OCI-LY3 (cell line): ENCODE measurements around the gene ARHGAP22.

Experiments
- H2AFZ ChIP-seq: fragments of 200-600, 300-600 bp; shearing (Covaris generic); 2 replicates; pipeline ENCODE4 v1.6.0; 2014; ENCODE audit warnings: antibody characterized with exemption, low read depth, low read length
- H3K27ac ChIP-seq: fragments of 200-600, 300-600 bp; sonication (generic); 2 replicates; pipeline ENCODE4 v1.5.1; 2014; ENCODE audit warnings: mild to moderate bottlenecking, low read length, moderate library complexity, mixed read lengths
- H3K27me3 ChIP-seq: fragments of 200-600, 300-600 bp; sonication (generic); 2 replicates; pipeline ENCODE4 v1.6.1; 2014; ENCODE audit warnings: low read depth, low read length, mixed read lengths
- H3K36me3 ChIP-seq: fragments of 200-600, 300-600 bp; sonication (generic); replicated peaks from 2 replicates; pipeline ENCODE3; 2014; ENCODE audit warnings: low read depth, low read length, mixed read lengths
- H3K4me1 ChIP-seq: fragments of 300-600, 200-600 bp; sonication (generic); 2 replicates; pipeline ENCODE4 v1.6.1; 2014; ENCODE audit warnings: low read length, mixed read lengths
- H3K4me2 ChIP-seq: fragments of 200-600, 300-600 bp; sonication (generic); 2 replicates; pipeline ENCODE4 v1.6.1; 2014; ENCODE audit warnings: low read length, mixed read lengths
- H3K4me3 ChIP-seq: fragments of 300-600, 200-600 bp; sonication (generic); 2 replicates; pipeline ENCODE4 v1.5.1; 2014; ENCODE audit warnings: antibody characterized with exemption, mild to moderate bottlenecking, low read length, moderate library complexity
- H3K79me2 ChIP-seq: fragments of 300-600, 200-600 bp; shearing (Covaris generic); 2 replicates; pipeline ENCODE4 v1.6.1; 2014; ENCODE audit warnings: mild to moderate bottlenecking, low read length, mixed read lengths
- H3K9ac ChIP-seq: fragments of 300-600, 200-600 bp; shearing (Covaris generic); 2 replicates; pipeline ENCODE4 v1.6.0; 2014; ENCODE audit warnings: mild to moderate bottlenecking, low read length, moderate library complexity
- H3K9me3 ChIP-seq: fragments of 200-600, 300-600 bp; shearing (Covaris generic); 2 replicates; pipeline ENCODE4 v1.6.1; 2014; ENCODE audit warnings: low read length, mixed read lengths; ENCODE audit not compliant: insufficient read depth
- H4K20me1 ChIP-seq: fragments of 200-600, 300-600 bp; sonication (generic); 2 replicates; pipeline ENCODE4 v1.6.1; 2016; ENCODE audit warnings: low read length, mixed read lengths; ENCODE audit not compliant: insufficient read depth
- EZH2phosphoT487 ChIP-seq: fragments of 200-600 bp; shearing (Covaris generic); IDR thresholded peaks from 2 replicates; pipeline ENCODE4 v1.6.1; 2018; ENCODE audit warnings: antibody characterized with exemption, mixed run types, low read depth
- TF ChIP-seq, protein P1 (sequence below): fragments of 200-600, 300-600 bp; sonication (generic); IDR thresholded peaks from 2 replicates; pipeline ENCODE4 v1.5.1; 2014; ENCODE audit warnings: antibody characterized with exemption, low read length, low read depth

The ARHGAP22 gene

DNA sequence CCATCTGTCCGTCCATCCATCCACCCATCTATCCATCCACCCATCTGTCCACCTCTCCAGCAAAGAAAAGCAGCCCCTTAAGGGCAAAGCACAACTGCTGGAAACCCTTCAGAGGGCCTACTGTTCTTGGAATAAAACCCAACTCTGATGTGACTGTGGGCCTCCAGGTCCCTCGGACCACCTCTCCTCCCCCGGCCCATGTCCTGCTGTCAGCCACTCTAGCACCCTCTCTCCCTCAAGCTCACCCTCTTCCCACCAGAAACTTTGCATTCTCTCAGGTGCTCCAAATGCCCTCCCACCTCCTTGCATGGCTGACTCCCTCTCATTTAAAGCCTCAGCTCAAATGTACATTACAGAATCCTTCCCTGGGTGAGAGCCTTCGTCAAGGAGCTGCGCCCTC is 110.3 kb downstream of the ARHGAP22 start:
- Histone ChIP-seq H4K20me1 (no peaks in the 10 kb centered on the region), H3K79me2 (no peaks in the 10 kb centered on the region), H3K27ac (no peak overlapping the region), H3K4me3 (no peak overlapping the region), H3K9me3 (no peaks in the 10 kb centered on the region), H3K4me2 (no peak overlapping the region), H3K9ac (no peak overlapping the region), H3K36me3 (no peaks in the 10 kb centered on the region), H2AFZ (no peak overlapping the region), H3K4me1 (peaks cover 9% of the 10 kb centered on the region), H3K27me3 (no peaks in the 10 kb centered on the region)
- TF ChIP-seq, protein P1, sequence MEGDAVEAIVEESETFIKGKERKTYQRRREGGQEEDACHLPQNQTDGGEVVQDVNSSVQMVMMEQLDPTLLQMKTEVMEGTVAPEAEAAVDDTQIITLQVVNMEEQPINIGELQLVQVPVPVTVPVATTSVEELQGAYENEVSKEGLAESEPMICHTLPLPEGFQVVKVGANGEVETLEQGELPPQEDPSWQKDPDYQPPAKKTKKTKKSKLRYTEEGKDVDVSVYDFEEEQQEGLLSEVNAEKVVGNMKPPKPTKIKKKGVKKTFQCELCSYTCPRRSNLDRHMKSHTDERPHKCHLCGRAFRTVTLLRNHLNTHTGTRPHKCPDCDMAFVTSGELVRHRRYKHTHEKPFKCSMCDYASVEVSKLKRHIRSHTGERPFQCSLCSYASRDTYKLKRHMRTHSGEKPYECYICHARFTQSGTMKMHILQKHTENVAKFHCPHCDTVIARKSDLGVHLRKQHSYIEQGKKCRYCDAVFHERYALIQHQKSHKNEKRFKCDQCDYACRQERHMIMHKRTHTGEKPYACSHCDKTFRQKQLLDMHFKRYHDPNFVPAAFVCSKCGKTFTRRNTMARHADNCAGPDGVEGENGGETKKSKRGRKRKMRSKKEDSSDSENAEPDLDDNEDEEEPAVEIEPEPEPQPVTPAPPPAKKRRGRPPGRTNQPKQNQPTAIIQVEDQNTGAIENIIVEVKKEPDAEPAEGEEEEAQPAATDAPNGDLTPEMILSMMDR, result no peak
- TF ChIP-seq EZH2phosphoT487, result no peak

DNA sequence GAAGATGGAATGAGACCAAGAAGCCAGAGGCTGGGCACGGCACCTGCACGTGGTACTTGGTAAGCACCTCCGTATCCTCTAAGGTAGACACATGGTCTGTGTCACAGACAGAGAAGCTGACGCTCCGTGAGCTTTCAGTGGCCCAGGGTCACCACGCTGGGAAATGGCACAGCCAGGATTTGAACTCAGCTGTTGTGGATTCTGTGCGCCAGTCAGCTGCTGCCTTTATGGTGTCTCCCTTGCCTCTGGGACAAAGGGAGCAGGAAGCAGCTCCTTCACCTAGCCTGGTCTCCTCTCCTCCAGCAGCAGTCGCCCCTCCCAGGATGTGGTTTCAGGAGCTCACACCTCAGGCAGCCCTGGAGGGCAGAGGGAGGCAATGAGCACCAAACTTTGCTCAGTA is 110.8 kb downstream of the ARHGAP22 start:
- H2AFZ ChIP-seq, result no peak overlapping the region
- H3K79me2 ChIP-seq, result no peaks in the 10 kb centered on the region
- no peak overlapping the region for H3K4me3 ChIP-seq
- no peaks in the 10 kb centered on the region for H3K9me3 ChIP-seq
- no peaks in the 10 kb centered on the region for H3K27me3 ChIP-seq
- H3K4me2 ChIP-seq, result no peak overlapping the region
- no peaks in the 10 kb centered on the region for H3K36me3 ChIP-seq
- H3K4me1 ChIP-seq, result peaks cover 9% of the 10 kb centered on the region
- no peak overlapping the region for H3K9ac ChIP-seq
- H3K27ac ChIP-seq, result no peak overlapping the region
- TF ChIP-seq, protein P1, result no peak
- no peak for TF ChIP-seq EZH2phosphoT487
- no peaks in the 10 kb centered on the region for H4K20me1 ChIP-seq

DNA sequence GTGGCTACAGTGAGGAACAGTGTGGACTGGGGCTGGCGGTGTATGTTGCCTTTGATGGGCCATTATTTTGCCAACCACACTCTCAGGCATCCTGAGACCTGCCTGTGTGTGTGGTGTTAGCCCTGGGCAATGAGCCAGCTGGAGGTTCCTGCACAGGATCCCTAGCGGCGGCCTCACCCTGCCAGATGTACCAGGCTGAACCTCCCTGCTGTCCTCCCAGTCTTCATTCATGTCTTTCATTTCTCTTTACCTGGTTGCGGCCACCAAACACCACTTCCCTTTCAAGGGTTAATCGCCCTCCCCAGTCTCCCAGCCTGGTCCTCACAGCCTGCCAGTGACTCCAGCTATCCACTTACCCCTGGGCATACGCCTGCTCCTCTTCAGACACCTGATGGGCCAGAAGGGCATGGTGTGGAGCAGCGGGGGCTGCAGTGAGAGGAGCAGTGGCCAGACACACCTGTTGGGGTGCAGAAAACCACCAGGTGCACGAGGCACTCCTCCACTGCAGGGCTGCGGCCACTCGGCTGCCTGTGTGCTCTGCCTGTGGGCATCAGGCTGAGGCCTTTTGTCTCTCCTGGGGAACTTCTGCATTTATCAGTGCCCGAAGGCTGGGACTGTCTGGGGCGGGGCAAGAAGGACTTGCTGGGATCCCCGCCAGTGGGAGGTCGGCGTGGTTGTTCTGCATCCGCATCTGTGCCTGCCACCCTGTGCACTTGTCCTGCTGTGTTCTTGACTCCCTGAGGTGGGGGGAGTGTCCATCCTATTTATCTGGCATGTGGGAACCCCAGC is 111.6 kb downstream of the ARHGAP22 start:
- Histone ChIP-seq H3K9me3 (no peaks in the 10 kb centered on the region), H3K9ac (no peak overlapping the region), H2AFZ (no peak overlapping the region), H3K4me1 (peaks cover 9% of the 10 kb centered on the region), H3K27ac (no peak overlapping the region), H3K79me2 (no peaks in the 10 kb centered on the region), H4K20me1 (no peaks in the 10 kb centered on the region), H3K27me3 (no peaks in the 10 kb centered on the region), H3K36me3 (no peaks in the 10 kb centered on the region), H3K4me2 (no peak overlapping the region), H3K4me3 (no peak overlapping the region)
- TF ChIP-seq, protein P1, result no peak

DNA sequence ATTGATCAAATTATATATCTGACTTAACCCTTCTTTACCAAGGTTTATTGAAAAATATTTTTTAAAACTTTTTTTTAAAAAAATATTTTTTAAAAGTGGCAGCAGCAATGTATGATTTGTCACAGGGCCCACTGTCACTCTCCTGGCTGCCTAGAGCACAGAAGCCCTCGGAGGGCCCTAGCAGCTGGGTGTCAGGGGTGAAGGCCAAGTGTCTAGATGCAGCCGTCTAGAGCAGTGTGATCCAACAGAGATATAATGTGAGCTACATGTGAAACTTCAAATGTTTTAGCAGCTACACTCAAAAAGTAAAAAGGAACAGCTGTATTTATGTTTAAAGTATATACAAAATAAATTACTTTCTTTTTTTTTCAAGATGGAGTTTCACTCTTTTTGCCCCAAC is 112.7 kb downstream of the ARHGAP22 start:
- no peaks in the 10 kb centered on the region for H3K79me2 ChIP-seq
- no peaks in the 10 kb centered on the region for H3K27me3 ChIP-seq
- H3K27ac ChIP-seq, result no peak overlapping the region
- H3K36me3 ChIP-seq, result no peaks in the 10 kb centered on the region
- H3K9me3 ChIP-seq, result no peaks in the 10 kb centered on the region
- H3K9ac ChIP-seq, result no peak overlapping the region
- H3K4me2 ChIP-seq, result no peak overlapping the region
- peaks cover 9% of the 10 kb centered on the region for H3K4me1 ChIP-seq
- no peak overlapping the region for H3K4me3 ChIP-seq
- no peak overlapping the region for H2AFZ ChIP-seq
- TF ChIP-seq, protein P1, result no peak
- TF ChIP-seq EZH2phosphoT487, result no peak
- H4K20me1 ChIP-seq, result no peaks in the 10 kb centered on the region
